ENCODE results near the gene PIF1.
A peak's percentile ranks its signal among the peaks of the same experiment; 100 is the strongest.
"Not testable (repeated sequence)": the region's sequence is repeated elsewhere in the genome, so short reads cannot be mapped to it uniquely, and the experiment has no call there.

Gene PIF1

DNA sequence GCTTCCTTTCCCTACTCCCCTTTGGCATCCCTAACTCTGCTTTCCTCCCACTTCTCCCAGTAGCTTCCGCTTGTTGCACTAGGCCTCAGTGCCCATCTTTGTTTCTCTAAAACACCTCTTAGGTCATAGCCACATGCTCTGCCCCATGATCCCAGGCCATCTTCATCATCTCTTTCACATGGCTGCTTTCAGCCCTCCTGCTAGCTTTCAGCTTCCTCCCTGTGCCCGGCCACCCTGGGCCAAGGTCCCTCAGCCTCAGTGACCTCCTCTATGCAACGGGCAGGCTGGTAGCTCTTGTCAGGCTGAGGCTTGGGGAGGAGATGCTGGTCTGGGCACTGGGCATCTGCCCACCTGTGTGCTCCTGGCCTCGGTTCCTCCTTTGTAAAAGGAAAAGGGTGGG lies 18.5 kb upstream of the PIF1 start:
- H3K4me1 Mint-ChIP-seq = peaks cover 82% of the 10 kb centered on the region
- H3K36me3 Mint-ChIP-seq = peaks cover 32% of the 10 kb centered on the region
- peak overlapping the region; percentile 99 for H3K4me3 Mint-ChIP-seq
- CTCF ChIA-PET = interaction anchor here (0.8 to 1.6 kb wide), 3 partner anchors 8 to 51 kb away, joined by 3 to 5 read pairs (median 3); no protein-coding TSS in a partner anchor
- H3K9me3 Mint-ChIP-seq = no peaks in the 10 kb centered on the region
- H3K27ac Mint-ChIP-seq = peak overlapping the region; percentile 83
- no peak for DNase-seq
- peaks cover 9% of the 10 kb centered on the region for H3K27me3 Mint-ChIP-seq

- peak overlapping the region; percentile 99 for H3K4me3 Mint-ChIP-seq
- DNase-seq = no peak
- peaks cover 86% of the 10 kb centered on the region for H3K4me1 Mint-ChIP-seq
- H3K9me3 Mint-ChIP-seq = no peaks in the 10 kb centered on the region
- peaks cover 26% of the 10 kb centered on the region for H3K36me3 Mint-ChIP-seq
- CTCF ChIA-PET = interaction anchor here (0.8 to 1.6 kb wide), 3 partner anchors 34 to 52 kb away, joined by 3 to 5 read pairs (median 3); no protein-coding TSS in a partner anchor
- peak overlapping the region; percentile 83 for H3K27ac Mint-ChIP-seq
- peaks cover 9% of the 10 kb centered on the region for H3K27me3 Mint-ChIP-seq
Observed at GRCh38 chr15:64842986-64843561, 17.6 kb upstream of the PIF1 start.

- CTCF ChIA-PET = interaction anchor here (0.8 to 1.5 kb wide), 2 partner anchors 33 to 52 kb away, joined by 3 read pairs; no protein-coding TSS in a partner anchor
Observed at GRCh38 chr15:64842096-64842939, 16.9 kb upstream of the PIF1 start.

DNA sequence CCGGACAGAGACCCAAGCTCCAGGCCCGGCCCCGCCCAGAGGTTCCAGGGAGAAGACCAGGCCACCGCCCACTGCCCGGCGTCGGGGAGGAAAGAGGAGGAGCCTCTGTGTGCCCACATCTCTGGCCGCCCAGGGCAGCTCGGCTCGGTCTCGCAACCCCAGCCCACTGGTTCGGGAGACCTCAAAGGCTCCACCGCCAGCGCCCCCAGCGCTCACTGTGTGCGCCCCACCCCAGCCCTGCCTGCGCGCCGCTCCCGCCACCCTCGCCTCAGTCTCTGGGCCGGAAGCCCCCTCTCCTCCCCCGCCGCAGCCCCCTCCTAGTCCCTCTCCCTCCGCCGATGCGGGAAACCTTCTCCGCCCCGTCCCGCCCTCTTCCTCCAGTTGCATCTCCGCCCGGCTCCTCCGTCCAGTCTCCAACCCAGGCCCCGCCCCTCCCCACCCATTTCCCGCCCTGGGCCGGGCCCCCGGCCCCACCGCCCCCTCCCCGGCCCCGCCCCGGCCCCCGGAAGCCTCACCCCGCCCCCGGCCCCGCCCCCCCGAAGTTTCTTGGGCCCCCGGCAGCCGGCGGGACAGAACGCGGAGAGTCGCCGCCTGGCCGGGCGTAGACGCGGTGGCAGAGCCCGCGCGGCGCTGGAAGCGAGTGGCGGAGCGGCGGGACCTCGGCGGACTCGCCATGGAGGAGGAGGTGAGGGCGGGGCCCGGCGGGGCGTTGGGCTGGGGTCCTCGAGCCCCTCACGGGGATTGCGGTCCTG lies 16.1 kb upstream of the PIF1 start, which contains the start of gene PLEKHO2:
Gene PLEKHO2, plus strand, starts transcription at position 572 of the 752 bp plus-strand sequence. Its CDS starts 102 bp downstream, at position 674.
- Mint-ChIP-seq H3K4me1 (peaks cover 84% of the 10 kb centered on the region), H3K36me3 (peaks cover 18% of the 10 kb centered on the region), H3K27me3 (peaks cover 9% of the 10 kb centered on the region), H3K27ac (peak within 1 kb of the TSS; percentile 83), H3K9me3 (no peaks in the 10 kb centered on the region), H3K4me3 (peak within 1 kb of the TSS; percentile 99)
- peak; percentile 97 for DNase-seq
- CTCF ChIA-PET = interaction anchor here (0.6 to 3.4 kb wide), 5 partner anchors 9 to 53 kb away, joined by 3 to 16 read pairs (median 6); partner anchors contain the start of gene PIF1

More at GRCh38 chr15:64842096-64842939, 16.9 kb upstream of the PIF1 start:
- peak overlapping the region; percentile 83 for H3K27ac Mint-ChIP-seq
- peaks cover 87% of the 10 kb centered on the region for H3K4me1 Mint-ChIP-seq
- DNase-seq = no peak
- H3K27me3 Mint-ChIP-seq = peaks cover 9% of the 10 kb centered on the region
- H3K9me3 Mint-ChIP-seq = no peaks in the 10 kb centered on the region
- H3K4me3 Mint-ChIP-seq = peak overlapping the region; percentile 99
- peaks cover 22% of the 10 kb centered on the region for H3K36me3 Mint-ChIP-seq

- no peak for DNase-seq
- H3K9me3 Mint-ChIP-seq = no peaks in the 10 kb centered on the region
- H3K27me3 Mint-ChIP-seq = peaks cover 9% of the 10 kb centered on the region
- H3K4me3 Mint-ChIP-seq = peak overlapping the region; percentile 99
- peaks cover 14% of the 10 kb centered on the region for H3K36me3 Mint-ChIP-seq
- peak overlapping the region; percentile 81 for H3K27ac Mint-ChIP-seq
- CTCF ChIA-PET = interaction anchor here (0.6 to 3.4 kb wide), 5 partner anchors 9 to 53 kb away, joined by 3 to 16 read pairs (median 6); partner anchors contain the start of gene PIF1
- H3K4me1 Mint-ChIP-seq = peaks cover 85% of the 10 kb centered on the region
Observed at GRCh38 chr15:64841060-64841343, 15.6 kb upstream of the PIF1 start.

DNA sequence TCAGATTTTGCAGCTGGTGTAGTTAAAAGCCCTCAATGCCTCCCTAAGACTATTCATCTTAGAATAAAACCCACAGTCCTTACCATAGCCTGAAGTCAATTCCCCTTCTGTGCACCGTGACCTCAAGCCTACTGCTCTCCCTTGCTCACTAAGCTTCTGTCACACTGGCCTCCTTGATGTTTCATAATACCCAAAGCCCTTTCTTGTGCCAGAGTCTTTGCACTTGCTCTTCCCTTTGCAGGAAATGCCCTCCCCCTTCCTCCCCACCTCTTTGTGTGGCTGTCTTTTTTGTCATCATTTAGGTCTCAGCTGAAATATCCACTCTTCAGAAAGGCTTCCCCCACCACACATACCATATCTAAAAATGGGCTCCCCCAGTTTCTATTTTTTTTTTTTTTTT lies 12.1 kb upstream of the PIF1 start:
- H3K4me3 Mint-ChIP-seq = peak overlapping the region; percentile 13

DNA sequence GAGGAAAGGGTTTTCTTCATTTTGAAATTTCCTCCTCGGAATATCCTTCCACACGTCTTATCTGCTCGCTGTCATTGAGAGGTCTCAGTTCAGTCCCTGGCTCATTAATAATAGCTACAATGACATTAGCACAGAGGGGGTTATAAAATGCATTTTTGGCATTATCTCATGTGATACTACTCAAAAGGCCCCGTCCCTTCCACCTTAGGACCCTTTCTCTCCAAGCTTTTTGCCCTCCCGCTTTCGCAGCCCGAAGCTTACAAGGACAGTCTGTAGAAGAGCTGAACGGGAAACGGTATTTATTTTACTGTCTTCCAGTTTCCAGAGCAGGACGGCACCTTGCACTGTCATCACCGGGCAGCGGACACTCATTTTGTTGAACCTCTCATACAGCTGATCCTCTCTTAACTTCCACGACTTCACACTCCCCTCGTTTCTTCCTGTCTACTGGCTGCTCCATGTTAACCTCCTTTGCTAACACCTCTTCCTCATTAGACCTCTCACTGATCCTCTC lies 10.6 kb upstream of the PIF1 start:
- peak overlapping the region; percentile 80 for H3K27ac Mint-ChIP-seq
- CTCF ChIA-PET = interaction anchor here (0.7 to 2.2 kb wide), 17 partner anchors 8 to 88 kb away, joined by 3 to 12 read pairs (median 5); partner anchors contain the start of gene PIF1
- peaks cover 1% of the 10 kb centered on the region for H3K36me3 Mint-ChIP-seq
- H3K9me3 Mint-ChIP-seq = no peaks in the 10 kb centered on the region
- peaks cover 52% of the 10 kb centered on the region for H3K4me1 Mint-ChIP-seq
- peaks cover 9% of the 10 kb centered on the region for H3K27me3 Mint-ChIP-seq
- no peak for DNase-seq
- peak overlapping the region; percentile 2 for H3K4me3 Mint-ChIP-seq

More for the DNA sequence above, 12.1 kb upstream of the PIF1 start:
- peak; percentile 76 for DNase-seq
- CTCF ChIA-PET = interaction anchor here (0.7 to 2.2 kb wide), 7 partner anchors 22 to 57 kb away, joined by 3 to 7 read pairs (median 4); no protein-coding TSS in a partner anchor
- peak overlapping the region; percentile 98 for H3K27ac Mint-ChIP-seq
- H3K9me3 Mint-ChIP-seq = no peaks in the 10 kb centered on the region
- peaks cover 9% of the 10 kb centered on the region for H3K27me3 Mint-ChIP-seq
- H3K36me3 Mint-ChIP-seq = peaks cover 7% of the 10 kb centered on the region
- peaks cover 59% of the 10 kb centered on the region for H3K4me1 Mint-ChIP-seq

- CTCF ChIA-PET = no interaction called here
- no peaks in the 10 kb centered on the region for H3K9me3 Mint-ChIP-seq
- no peaks in the 10 kb centered on the region for H3K27me3 Mint-ChIP-seq
Observed at GRCh38 chr15:64833690-64834089, 8.2 kb upstream of the PIF1 start.

DNA sequence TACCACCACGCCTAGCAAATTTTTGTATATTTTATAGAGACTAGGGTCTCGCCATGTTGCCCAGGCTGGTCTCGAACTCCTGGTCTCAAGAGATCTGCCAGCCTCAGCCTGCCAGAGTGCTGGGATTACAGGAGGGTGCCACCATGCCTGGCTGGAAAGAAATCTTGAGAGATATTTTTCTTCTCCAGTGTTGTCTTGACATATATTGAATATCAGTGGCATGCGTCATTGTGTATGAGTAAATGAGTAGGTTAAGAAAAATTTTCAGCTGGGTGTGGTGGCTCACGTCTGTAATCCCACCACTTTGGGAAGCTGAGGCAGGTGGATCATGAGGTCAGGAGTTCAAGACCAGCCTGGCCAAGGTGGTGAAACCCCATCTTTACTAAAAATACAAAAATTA lies 3.5 kb upstream of the PIF1 start:
- CTCF ChIA-PET = interaction anchor here (1.0 kb wide), 1 partner anchor 19 kb away, joined by 3 read pairs; no protein-coding TSS in a partner anchor
- no peak overlapping the region for H3K27ac Mint-ChIP-seq
- no peaks in the 10 kb centered on the region for H3K9me3 Mint-ChIP-seq
- peaks cover 2% of the 10 kb centered on the region for H3K36me3 Mint-ChIP-seq
- H3K4me1 Mint-ChIP-seq = peaks cover 27% of the 10 kb centered on the region
- no peak overlapping the region for H3K4me3 Mint-ChIP-seq
- DNase-seq = no peak
- H3K27me3 Mint-ChIP-seq = no peaks in the 10 kb centered on the region

More at GRCh38 chr15:64833690-64834089, 8.2 kb upstream of the PIF1 start:
- H3K27ac Mint-ChIP-seq = no peak overlapping the region
- H3K4me3 Mint-ChIP-seq = no peak overlapping the region
- peaks cover 37% of the 10 kb centered on the region for H3K4me1 Mint-ChIP-seq
- peaks cover 1% of the 10 kb centered on the region for H3K36me3 Mint-ChIP-seq
- no peak for DNase-seq

GRCh38 chr15:64824929-64825430 lies 467 bp downstream of the PIF1 start:
- Mint-ChIP-seq H3K4me1 (peaks cover 44% of the 10 kb centered on the region), H3K4me3 (peak overlapping the region; percentile 88), H3K27ac (peak overlapping the region; percentile 92), H3K36me3 (peaks cover 23% of the 10 kb centered on the region), H3K9me3 (no peaks in the 10 kb centered on the region), H3K27me3 (no peaks in the 10 kb centered on the region)
- DNase-seq = no peak
- CTCF ChIA-PET = interaction anchor here (1.0 to 1.3 kb wide), 4 partner anchors 11 to 69 kb away, joined by 3 to 8 read pairs (median 4); partner anchors contain the start of gene PLEKHO2

GRCh38 chr15:64816452-64816851 lies 9.0 kb downstream of the PIF1 start:
- H3K4me1 Mint-ChIP-seq = peaks cover 2% of the 10 kb centered on the region
- no peak for DNase-seq
- H3K4me3 Mint-ChIP-seq = no peak overlapping the region
- no peak overlapping the region for H3K27ac Mint-ChIP-seq
- CTCF ChIA-PET = interaction anchor here (1.2 to 1.7 kb wide), 2 partner anchors 19 to 130 kb away, joined by 4 to 5 read pairs; no protein-coding TSS in a partner anchor
- peaks cover 5% of the 10 kb centered on the region for H3K27me3 Mint-ChIP-seq
- H3K9me3 Mint-ChIP-seq = no peaks in the 10 kb centered on the region
- H3K36me3 Mint-ChIP-seq = peaks cover 26% of the 10 kb centered on the region

DNA sequence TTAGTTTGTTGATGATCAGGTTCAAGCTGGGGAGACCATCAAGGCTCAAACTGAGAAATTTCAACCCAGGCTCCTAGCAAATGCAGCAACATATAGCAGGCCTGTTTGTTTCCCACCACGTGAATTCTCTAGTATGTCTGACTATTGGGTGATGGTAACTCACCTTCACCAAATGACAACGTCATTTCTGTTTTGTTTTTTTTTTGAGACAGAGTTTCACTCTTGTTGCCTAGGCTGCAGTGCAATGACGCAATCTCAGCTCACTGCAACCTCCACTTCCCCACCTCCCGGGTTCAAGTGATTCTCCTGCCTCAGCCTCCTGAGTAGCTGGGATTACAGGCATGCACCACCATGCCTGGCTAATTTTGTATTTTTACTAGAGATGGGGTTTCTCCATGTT lies 10.5 kb downstream of the PIF1 start:
- CTCF ChIA-PET = interaction anchor here (1.2 kb wide), 2 partner anchors 22 to 128 kb away, joined by 4 read pairs; no protein-coding TSS in a partner anchor
- not testable (repeated sequence) for H3K4me1 Mint-ChIP-seq, DNase-seq, H3K9me3 Mint-ChIP-seq, H3K27ac Mint-ChIP-seq, H3K4me3 Mint-ChIP-seq
- peaks cover 15% of the 10 kb centered on the region for H3K27me3 Mint-ChIP-seq
- H3K36me3 Mint-ChIP-seq = peaks cover 17% of the 10 kb centered on the region

DNA sequence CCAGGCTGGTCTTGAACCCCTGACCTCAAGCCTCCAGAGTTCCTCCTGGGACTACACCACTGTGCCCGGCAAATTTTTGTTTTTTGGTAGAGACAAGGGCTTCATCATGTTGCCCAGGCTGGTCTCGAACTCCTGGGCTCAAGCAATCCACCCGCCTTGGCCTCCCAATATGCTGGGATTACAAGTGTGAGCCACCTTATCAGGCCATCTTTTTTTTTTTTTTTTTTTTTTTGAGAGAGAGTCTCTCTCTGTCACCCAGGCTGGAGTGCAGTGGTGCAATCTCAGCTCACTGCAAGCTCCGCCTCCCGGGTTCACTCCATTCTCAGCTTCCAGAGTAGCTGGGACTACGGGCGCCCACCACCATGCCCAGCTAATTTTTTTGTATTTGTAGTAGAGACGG lies 11.2 kb downstream of the PIF1 start:
- H3K9me3 Mint-ChIP-seq, H3K27ac Mint-ChIP-seq, DNase-seq, H3K4me3 Mint-ChIP-seq, H3K4me1 Mint-ChIP-seq: not testable (repeated sequence)
- CTCF ChIA-PET = interaction anchor here (1.2 kb wide), 1 partner anchor 23 kb away, joined by 4 read pairs; no protein-coding TSS in a partner anchor
- Mint-ChIP-seq H3K27me3 (peaks cover 21% of the 10 kb centered on the region), H3K36me3 (peaks cover 16% of the 10 kb centered on the region)

Data from activated naive CD4-positive, alpha-beta T cell treated with anti-CD3 and anti-CD28 coated beads, Interleukin-2, amount 10 ng/mL, durations not matched to agents 7 days and 5 days (primary cell).